GM21723 (cell line): ENCODE results near the gene TAGLN2.

ENCODE experiments used
- ATAC-seq: cut with Tn5 transposase; IDR thresholded peaks from one replicate; pipeline ENCODE4 v1.9.1; 2021; ENCODE audit warnings: mild to moderate bottlenecking, moderate library complexity; ENCODE audit not compliant: unreplicated experiment

Gene TAGLN2

GRCh38 chr1:159922511-159923202 lies 2.6 kb downstream of the TAGLN2 start:
- no peak for ATAC-seq

GRCh38 chr1:159921700-159922504 lies 3.4 kb downstream of the TAGLN2 start:
- no peak for ATAC-seq

- ATAC-seq = peak; percentile 23
Observed at GRCh38 chr1:159921251-159921650, 4.1 kb downstream of the TAGLN2 start.

GRCh38 chr1:159920651-159921050 lies 4.7 kb downstream of the TAGLN2 start:
- ATAC-seq = no peak

GRCh38 chr1:159920202-159920601 lies 5.1 kb downstream of the TAGLN2 start:
- ATAC-seq = no peak

GRCh38 chr1:159919236-159919865 lies 6.0 kb downstream of the TAGLN2 start:
- no peak for ATAC-seq

GRCh38 chr1:159918352-159919200 lies 6.7 kb downstream of the TAGLN2 start:
- no peak for ATAC-seq

GRCh38 chr1:159917533-159918351 lies 7.6 kb downstream of the TAGLN2 start:
- ATAC-seq = no peak

GRCh38 chr1:159916242-159917051 lies 8.9 kb downstream of the TAGLN2 start:
- ATAC-seq = no peak

GRCh38 chr1:159915571-159916241 lies 9.6 kb downstream of the TAGLN2 start:
- ATAC-seq = no peak

- no peak for ATAC-seq
Observed at GRCh38 chr1:159914252-159915018, 10.9 kb downstream of the TAGLN2 start.

- ATAC-seq = no peak
Observed at GRCh38 chr1:159913451-159914192, 11.7 kb downstream of the TAGLN2 start.

- ATAC-seq = no peak
Observed at GRCh38 chr1:159911326-159912070, 13.8 kb downstream of the TAGLN2 start.

GRCh38 chr1:159908031-159908940 lies 17.0 kb downstream of the TAGLN2 start:
- ATAC-seq = no peak

- ATAC-seq = no peak
Observed at GRCh38 chr1:159906960-159907359, 18.3 kb downstream of the TAGLN2 start.
